ENCODE data around the gene TOX2.
A peak's percentile ranks its signal among the peaks of the same experiment; 100 is the strongest.

Gene TOX2

GRCh38 chr20:44075950-44076232 is 161.2 kb downstream of the TOX2 start:
- H3K4me3 ChIP-seq (ENCODE audit: low read depth, low read length): no peak overlapping the region
- TF ChIP-seq CTCF (IDR thresholded peaks at IDR 0.05; ENCODE audit: borderline replicate concordance, insufficient read depth, low read depth, low read length): no peak

- TF ChIP-seq CTCF (IDR thresholded peaks at IDR 0.05; ENCODE audit: borderline replicate concordance, insufficient read depth, low read depth, low read length): no peak
- H3K4me3 ChIP-seq (ENCODE audit: low read depth, low read length): no peak overlapping the region
Measured at GRCh38 chr20:44079291-44079690, 164.6 kb downstream of the TOX2 start.

GRCh38 chr20:44080064-44080463 is 165.4 kb downstream of the TOX2 start:
- no peak overlapping the region for H3K4me3 ChIP-seq (ENCODE audit: low read depth, low read length)
- TF ChIP-seq CTCF (IDR thresholded peaks at IDR 0.05; ENCODE audit: borderline replicate concordance, insufficient read depth, low read depth, low read length): no peak

- H3K4me3 ChIP-seq (ENCODE audit: low read depth, low read length): no peak overlapping the region
- TF ChIP-seq CTCF (IDR thresholded peaks at IDR 0.05; ENCODE audit: borderline replicate concordance, insufficient read depth, low read depth, low read length): peak; percentile 88
Measured at GRCh38 chr20:44080646-44081267, 166.1 kb downstream of the TOX2 start.

GRCh38 chr20:44081476-44081875 is 166.8 kb downstream of the TOX2 start:
- H3K4me3 ChIP-seq (ENCODE audit: low read depth, low read length): no peak overlapping the region
- TF ChIP-seq CTCF (IDR thresholded peaks at IDR 0.05; ENCODE audit: borderline replicate concordance, insufficient read depth, low read depth, low read length): no peak

GRCh38 chr20:44081888-44082287 is 167.2 kb downstream of the TOX2 start:
- no peak overlapping the region for H3K4me3 ChIP-seq (ENCODE audit: low read depth, low read length)
- TF ChIP-seq CTCF (IDR thresholded peaks at IDR 0.05; ENCODE audit: borderline replicate concordance, insufficient read depth, low read depth, low read length): no peak

- no peak for TF ChIP-seq CTCF (IDR thresholded peaks at IDR 0.05; ENCODE audit: borderline replicate concordance, insufficient read depth, low read depth, low read length)
- no peak overlapping the region for H3K4me3 ChIP-seq (ENCODE audit: low read depth, low read length)
Measured at GRCh38 chr20:44083220-44083933, 168.7 kb downstream of the TOX2 start.

Measured in GM12875 (cell line).